MCF 10A (cell line): Measurements from ENCODE around the gene PRDM2. TPM values are rescaled to one million over a fixed set of nuclear protein-coding genes. Genes with fewer than 3 reads are reported as not detected.

Experiments used
- BruUV-seq: library from RNA; stranded (reverse); fragments of 400-500 nt; replicated peaks from 2 replicates; lab custom pipeline; 2021; lab: Mats Ljungman, UMichigan
- CTCF ChIA-PET: fragments of 300-600 bp; sonication (Branson Sonifier 250); formaldehyde crosslinking; extraction: SDS; loops from one replicate; lab custom pipeline; 2021; ENCODE audit warnings: antibody characterized with exemption, inconsistent platforms; lab: Yijun Ruan, JAX
- POLR2A ChIA-PET: fragments of 300-600, 350-650 bp; sonication (Branson Sonifier 250); formaldehyde crosslinking; extraction: SDS; loops from one replicate; lab custom pipeline; 2020; ENCODE audit warnings: antibody characterized with exemption, inconsistent platforms; lab: Yijun Ruan, JAX
- DNase-seq: peaks from one replicate; pipeline ENCODE4 v3.0.0-alpha.2; 2018; ENCODE audit not compliant: unreplicated experiment
- H3K27ac Mint-ChIP-seq: one replicate; pipeline ENCODE4 v1.8.0; 2022; ENCODE audit warnings: mild to moderate bottlenecking, low read depth, mixed read lengths; ENCODE audit not compliant: unreplicated experiment
- H3K27me3 Mint-ChIP-seq: one replicate; pipeline ENCODE4 v1.8.0; 2022; ENCODE audit warnings: mixed read lengths; ENCODE audit not compliant: insufficient read depth, unreplicated experiment
- H3K36me3 Mint-ChIP-seq: one replicate; pipeline ENCODE4 v1.8.0; 2022; ENCODE audit warnings: mild to moderate bottlenecking, moderate library complexity, mixed read lengths; ENCODE audit not compliant: insufficient read depth, unreplicated experiment
- H3K4me1 Mint-ChIP-seq: one replicate; pipeline ENCODE4 v1.8.0; 2022; ENCODE audit warnings: mixed read lengths; ENCODE audit not compliant: insufficient read depth, unreplicated experiment
- H3K4me3 Mint-ChIP-seq: one replicate; pipeline ENCODE4 v1.8.0; 2022; ENCODE audit warnings: mild to moderate bottlenecking, moderate library complexity, mixed read lengths; ENCODE audit not compliant: unreplicated experiment
- H3K9me3 Mint-ChIP-seq: one replicate; pipeline ENCODE4 v1.8.0; 2022; ENCODE audit warnings: mixed read lengths; ENCODE audit not compliant: unreplicated experiment
- intact Hi-C: fragments of 100-400 bp; cut with micrococcal nuclease; formaldehyde crosslinking; loops from 2 replicates; pipeline ENCODE4 v1.14.1; 2022
- total RNA-seq: library from RNA; stranded (reverse); gene quantifications from 2 replicates; pipeline ENCODE4 v1.2.3, GENCODE V29; 2022
- TF ChIP-seq, protein P1 (sequence below): fragments of 200-600 bp; IDR thresholded peaks from one replicate; pipeline ENCODE4 v1.8.0; 2022; ENCODE audit warnings: antibody characterized with exemption, mild to moderate bottlenecking; ENCODE audit not compliant: unreplicated experiment

PRDM2 gene
- total RNA-seq, 1 experiment from 2014 or later, result 26.6 TPM

DNA sequence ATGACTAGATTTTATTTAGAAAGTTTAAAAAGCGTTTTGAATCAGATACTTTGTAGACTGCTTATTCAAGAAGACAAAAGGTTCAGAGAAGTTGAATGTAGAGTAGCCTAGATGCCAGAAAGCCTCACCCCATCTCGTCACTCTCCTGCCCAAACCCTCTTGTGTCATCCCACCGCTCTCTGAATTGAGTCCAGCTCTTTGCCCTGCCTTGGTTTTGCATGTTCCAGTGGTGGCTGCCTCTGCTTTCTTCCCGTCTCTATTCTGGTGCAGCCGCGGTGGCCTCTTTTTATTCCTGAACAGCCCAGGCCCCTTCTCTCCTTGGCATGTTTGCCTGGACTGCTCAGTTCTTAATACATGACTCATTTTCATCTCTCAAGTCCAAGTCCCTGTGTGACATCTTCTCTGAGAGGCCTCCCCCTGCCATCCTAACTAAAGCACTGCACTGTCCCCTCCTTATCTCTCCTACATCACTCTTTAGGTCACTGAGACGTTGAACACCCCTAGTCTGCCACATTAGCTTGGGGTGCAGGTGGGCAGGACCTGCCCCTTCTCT lies 22.9 kb downstream of the PRDM2 start:
- intact Hi-C loops, result no loop called here
- CTCF ChIA-PET, result interaction anchor here (0.6 to 2.2 kb wide), 2 partner anchors 37 to 101 kb away, joined by 3 to 7 read pairs; no protein-coding TSS in a partner anchor
- no peaks in the 10 kb centered on the region for H3K36me3 Mint-ChIP-seq
- no peak overlapping the region for H3K4me3 Mint-ChIP-seq
- TF ChIP-seq, protein P1, sequence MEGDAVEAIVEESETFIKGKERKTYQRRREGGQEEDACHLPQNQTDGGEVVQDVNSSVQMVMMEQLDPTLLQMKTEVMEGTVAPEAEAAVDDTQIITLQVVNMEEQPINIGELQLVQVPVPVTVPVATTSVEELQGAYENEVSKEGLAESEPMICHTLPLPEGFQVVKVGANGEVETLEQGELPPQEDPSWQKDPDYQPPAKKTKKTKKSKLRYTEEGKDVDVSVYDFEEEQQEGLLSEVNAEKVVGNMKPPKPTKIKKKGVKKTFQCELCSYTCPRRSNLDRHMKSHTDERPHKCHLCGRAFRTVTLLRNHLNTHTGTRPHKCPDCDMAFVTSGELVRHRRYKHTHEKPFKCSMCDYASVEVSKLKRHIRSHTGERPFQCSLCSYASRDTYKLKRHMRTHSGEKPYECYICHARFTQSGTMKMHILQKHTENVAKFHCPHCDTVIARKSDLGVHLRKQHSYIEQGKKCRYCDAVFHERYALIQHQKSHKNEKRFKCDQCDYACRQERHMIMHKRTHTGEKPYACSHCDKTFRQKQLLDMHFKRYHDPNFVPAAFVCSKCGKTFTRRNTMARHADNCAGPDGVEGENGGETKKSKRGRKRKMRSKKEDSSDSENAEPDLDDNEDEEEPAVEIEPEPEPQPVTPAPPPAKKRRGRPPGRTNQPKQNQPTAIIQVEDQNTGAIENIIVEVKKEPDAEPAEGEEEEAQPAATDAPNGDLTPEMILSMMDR, result no peak
- H3K9me3 Mint-ChIP-seq, result no peaks in the 10 kb centered on the region
- no peaks in the 10 kb centered on the region for H3K27me3 Mint-ChIP-seq
- POLR2A ChIA-PET, result interaction anchor here (0.6 to 1.3 kb wide), 3 partner anchors 14 to 26 kb away, joined by 3 to 4 read pairs (median 3); no protein-coding TSS in a partner anchor
- no peak for DNase-seq
- H3K27ac Mint-ChIP-seq, result peak overlapping the region; percentile 58
- BruUV-seq, result no TSS peak
- H3K4me1 Mint-ChIP-seq, result peaks cover 19% of the 10 kb centered on the region

- no peaks in the 10 kb centered on the region for H3K36me3 Mint-ChIP-seq
- no peaks in the 10 kb centered on the region for H3K27me3 Mint-ChIP-seq
- H3K9me3 Mint-ChIP-seq, result no peaks in the 10 kb centered on the region
- ChIA-PET CTCF (interaction anchor here (0.6 to 6.3 kb wide), 4 partner anchors 8 to 101 kb away, joined by 3 to 96 read pairs (median 6); no protein-coding TSS in a partner anchor), POLR2A (interaction anchor here (0.6 to 1.3 kb wide), 5 partner anchors 14 to 273 kb away, joined by 3 to 4 read pairs (median 3); no protein-coding TSS in a partner anchor)
- TF ChIP-seq, protein P1, result no peak
- H3K4me3 Mint-ChIP-seq, result no peak overlapping the region
- DNase-seq, result peak; percentile 88
- no TSS peak for BruUV-seq
- H3K4me1 Mint-ChIP-seq, result peaks cover 19% of the 10 kb centered on the region
- H3K27ac Mint-ChIP-seq, result peak overlapping the region; percentile 58
- intact Hi-C loops, result loop anchor here (2.0 kb wide), 1 partner anchor 255 kb away; no protein-coding TSS in a partner anchor
These were observed 23.8 kb downstream of the PRDM2 start for GRCh38 chr1:13723810-13724209.

- CTCF ChIA-PET, result interaction anchor here (0.6 to 6.3 kb wide), 33 partner anchors 9 to 957 kb away, joined by 3 to 96 read pairs (median 4); no protein-coding TSS in a partner anchor
- POLR2A ChIA-PET, result interaction anchor here (0.6 to 2.1 kb wide), 6 partner anchors 10 to 217 kb away, joined by 3 to 16 read pairs (median 4); no protein-coding TSS in a partner anchor
- no TSS peak for BruUV-seq
- no peaks in the 10 kb centered on the region for H3K9me3 Mint-ChIP-seq
- peaks cover 20% of the 10 kb centered on the region for H3K4me1 Mint-ChIP-seq
- DNase-seq, result peak; percentile 60
- no peak overlapping the region for H3K4me3 Mint-ChIP-seq
- TF ChIP-seq, protein P1, result peak; percentile 57
- H3K27ac Mint-ChIP-seq, result no peak overlapping the region
- H3K36me3 Mint-ChIP-seq, result no peaks in the 10 kb centered on the region
- intact Hi-C loops, result loop anchor here (1.0 to 2.0 kb wide), 2 partner anchors 60 to 257 kb away; no protein-coding TSS in a partner anchor
- H3K27me3 Mint-ChIP-seq, result no peaks in the 10 kb centered on the region
These were observed 25.8 kb downstream of the PRDM2 start for GRCh38 chr1:13725714-13726175.

DNA sequence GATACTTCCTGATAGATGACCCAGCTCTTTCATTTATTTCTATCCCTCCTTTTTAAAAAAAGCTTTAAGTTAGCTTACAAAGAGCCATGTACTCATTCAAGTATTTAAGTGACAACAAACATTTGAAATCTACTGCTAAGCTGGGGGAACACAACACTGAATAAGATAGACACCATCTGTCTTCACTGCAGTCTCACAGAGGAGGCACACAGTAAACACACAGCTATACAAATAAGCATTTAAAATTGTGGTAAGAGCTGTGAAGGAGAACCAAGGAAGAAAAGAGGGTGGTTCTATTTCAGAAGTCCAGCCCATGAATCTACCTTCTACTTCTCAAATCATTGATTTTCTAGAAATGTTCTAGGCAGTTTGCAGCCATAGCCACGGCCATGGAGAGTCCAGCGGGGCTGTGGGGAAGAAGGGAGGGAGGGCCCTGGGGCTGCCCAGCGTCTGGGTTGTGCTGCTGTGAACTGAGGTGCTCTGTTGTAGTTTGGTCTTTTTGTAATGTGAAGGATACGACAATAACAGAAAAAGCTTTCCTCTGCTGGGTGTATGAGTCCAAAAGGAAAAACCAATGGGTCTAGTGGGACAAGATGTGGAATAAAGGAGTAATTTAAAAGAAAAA lies 28.2 kb downstream of the PRDM2 start:
- H3K4me3 Mint-ChIP-seq, result no peak overlapping the region
- peaks cover 23% of the 10 kb centered on the region for H3K4me1 Mint-ChIP-seq
- H3K36me3 Mint-ChIP-seq, result no peaks in the 10 kb centered on the region
- no peaks in the 10 kb centered on the region for H3K27me3 Mint-ChIP-seq
- no TSS peak for BruUV-seq
- TF ChIP-seq, protein P1, result no peak
- DNase-seq, result no peak
- POLR2A ChIA-PET, result interaction anchor here (0.9 kb wide), 1 partner anchor 14 kb away, joined by 4 read pairs; no protein-coding TSS in a partner anchor
- H3K9me3 Mint-ChIP-seq, result no peaks in the 10 kb centered on the region
- CTCF ChIA-PET, result interaction anchor here (6.3 kb wide), 1 partner anchor 63 kb away, joined by 96 read pairs; no protein-coding TSS in a partner anchor
- no peak overlapping the region for H3K27ac Mint-ChIP-seq
- intact Hi-C loops, result no loop called here
